GM21526 (cell line): ENCODE data around the gene TRIM31.

Experiments used
- ATAC-seq: cut with Tn5 transposase; IDR thresholded peaks from one replicate; pipeline ENCODE4 v1.9.1; 2021; ENCODE audit warnings: moderate library complexity; ENCODE audit not compliant: unreplicated experiment, low FRiP score

The TRIM31 gene

DNA sequence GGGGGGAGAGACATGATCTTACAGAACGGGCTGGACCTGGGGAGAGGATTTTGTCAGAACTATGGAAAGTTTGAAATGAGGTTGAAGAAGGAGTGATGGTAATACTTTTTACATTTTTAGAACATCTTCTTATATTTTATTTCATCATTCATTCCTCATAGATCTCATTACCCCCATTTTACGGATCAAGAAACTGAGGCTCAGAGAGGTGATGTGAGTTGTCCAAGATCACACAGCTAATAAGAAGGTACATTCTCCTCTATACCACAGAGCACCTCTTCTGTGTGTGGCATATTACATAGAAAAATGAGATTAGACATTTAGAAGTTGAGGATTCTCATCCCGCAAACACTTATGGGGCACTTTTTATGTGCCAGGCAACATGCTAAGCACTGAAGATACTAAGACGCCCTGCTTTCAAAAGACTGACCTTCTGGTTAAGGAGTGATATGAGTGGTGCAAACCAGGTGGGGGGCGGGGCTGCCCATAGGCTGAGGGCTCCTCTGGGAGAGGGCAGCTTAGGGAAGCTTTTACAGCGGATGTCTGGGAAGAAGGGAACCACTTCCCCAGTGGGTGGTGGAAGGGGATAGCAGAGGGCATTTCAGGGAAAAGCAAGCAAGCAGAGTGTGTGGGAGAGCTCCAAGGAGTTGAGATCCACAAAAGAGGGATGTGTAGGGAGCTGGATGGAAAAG, 19.9 kb downstream of the TRIM31 start:
- ATAC-seq = no peak

DNA sequence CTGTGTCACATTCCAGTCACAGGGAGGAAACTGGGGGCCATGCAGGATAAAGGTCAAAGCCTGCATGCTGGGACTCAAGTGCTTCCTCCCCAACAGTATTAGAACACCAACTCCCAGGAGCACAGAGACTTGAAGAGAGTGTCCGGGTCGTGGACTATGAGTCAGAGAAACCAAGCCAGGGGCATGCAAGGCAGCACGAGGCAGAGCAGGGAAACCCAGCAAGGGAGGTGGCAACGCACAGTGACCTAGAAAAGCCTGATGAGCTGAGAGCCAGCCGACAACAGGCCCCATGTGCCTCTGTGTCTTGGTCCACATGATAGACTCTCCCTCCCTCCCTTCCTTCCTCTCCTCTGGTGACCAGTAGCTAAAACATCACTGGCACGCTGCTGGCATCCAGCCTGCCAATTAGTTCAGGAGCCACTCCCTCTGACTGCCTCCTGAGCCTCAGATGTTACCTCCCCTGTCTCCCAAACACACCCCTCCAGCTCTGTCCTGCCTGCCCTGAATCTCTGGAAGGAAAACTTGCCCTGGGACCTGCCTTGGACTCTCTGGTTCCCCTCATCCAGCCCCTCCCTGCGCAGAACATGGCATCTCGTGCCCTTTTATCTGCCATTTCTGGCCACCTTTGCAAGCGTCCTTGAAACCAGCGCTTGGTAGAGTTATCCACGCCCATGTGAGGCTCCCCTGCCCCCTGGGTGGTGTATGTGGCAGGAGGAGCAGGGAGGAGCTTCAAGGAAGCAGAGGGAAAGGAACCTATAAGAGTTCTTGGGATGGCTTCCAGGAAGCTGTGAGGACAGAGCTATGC, 21.1 kb downstream of the TRIM31 start:
- no peak for ATAC-seq

DNA sequence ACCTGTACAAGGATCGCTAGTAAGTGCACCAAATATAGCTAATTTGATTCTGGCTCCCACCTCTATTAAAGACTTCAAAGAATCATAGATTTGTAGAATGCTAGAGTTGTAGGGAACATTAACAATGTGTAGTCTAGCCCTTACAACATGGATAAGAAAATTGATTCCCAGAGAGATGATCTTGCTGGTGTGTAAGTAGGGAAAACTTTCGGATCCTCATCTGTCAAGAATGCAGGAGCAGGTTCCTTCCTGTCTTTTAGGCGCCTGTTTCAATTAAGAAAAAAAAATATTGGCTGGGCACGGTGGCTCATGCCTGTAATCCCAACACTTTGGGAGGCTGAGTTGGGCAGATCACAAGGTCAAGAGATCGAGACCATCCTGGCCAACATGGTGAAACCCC, 25.0 kb downstream of the TRIM31 start:
- ATAC-seq = no peak

DNA sequence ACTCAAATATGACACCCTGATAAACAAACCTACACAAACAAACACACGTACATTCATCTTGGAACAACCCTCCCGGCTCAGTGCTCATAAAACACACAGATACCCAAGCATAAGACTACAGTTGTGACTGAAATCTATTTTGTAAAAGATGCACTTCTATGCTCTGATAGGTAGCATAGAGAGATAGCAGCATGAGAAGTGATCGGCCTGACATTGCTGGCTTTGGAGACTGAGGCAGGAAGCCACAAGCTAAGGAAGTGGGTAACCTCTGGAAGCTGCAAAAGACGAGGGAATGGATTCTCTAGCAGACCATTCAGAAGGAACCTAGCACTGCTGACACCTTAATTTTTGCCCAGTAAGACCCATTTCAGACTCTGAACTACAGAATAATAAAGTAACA, 35.7 kb downstream of the TRIM31 start:
- no peak for ATAC-seq

- ATAC-seq = no peak
These were observed 36.8 kb downstream of the TRIM31 start for GRCh38 chr6:30075790-30076732.

- no peak for ATAC-seq
These were observed 37.6 kb downstream of the TRIM31 start, which contains the start of gene RNF39 for GRCh38 chr6:30075094-30075789. TSS of gene RNF39 (minus strand) at chr6:30075769. CDS start at chr6:30075585, 184 bp downstream.

DNA sequence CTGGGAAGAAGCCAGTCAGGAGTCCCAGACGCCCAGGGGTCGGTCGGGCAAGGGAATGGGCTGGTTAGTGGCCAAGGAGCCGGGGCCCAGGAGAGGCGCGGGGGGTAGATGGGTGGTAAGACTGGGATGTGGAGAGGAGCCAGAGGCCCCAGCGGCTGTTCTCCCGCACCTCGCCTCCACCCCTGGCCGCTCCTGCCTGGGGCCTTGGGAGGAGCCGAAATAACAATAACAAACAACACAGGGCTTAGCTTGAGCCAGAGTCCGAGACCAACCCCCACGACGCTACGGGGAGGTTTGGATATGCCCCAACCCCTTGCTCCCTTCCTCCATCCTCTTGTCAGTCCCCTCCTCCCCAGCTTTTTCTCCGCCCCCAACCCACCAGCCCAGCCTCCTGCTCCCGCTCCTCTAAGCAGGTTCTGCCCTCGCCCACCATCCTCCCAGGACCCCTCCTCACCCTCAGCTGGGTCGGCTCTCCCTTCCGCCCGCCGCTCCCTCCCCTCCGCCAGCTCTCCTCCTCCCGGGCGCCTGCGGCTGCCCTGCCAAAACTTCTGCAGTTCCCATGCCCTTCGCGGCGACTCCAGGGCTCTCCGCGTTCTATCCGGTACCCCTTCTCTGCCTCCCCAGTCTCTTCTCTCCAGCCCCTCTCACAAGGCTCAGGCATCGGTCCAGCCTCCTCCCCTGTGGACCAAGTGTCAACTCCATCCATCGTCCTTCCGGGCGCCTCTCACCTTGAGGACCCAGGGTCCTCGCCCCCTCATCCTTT, 38.4 kb downstream of the TRIM31 start:
- ATAC-seq = no peak

DNA sequence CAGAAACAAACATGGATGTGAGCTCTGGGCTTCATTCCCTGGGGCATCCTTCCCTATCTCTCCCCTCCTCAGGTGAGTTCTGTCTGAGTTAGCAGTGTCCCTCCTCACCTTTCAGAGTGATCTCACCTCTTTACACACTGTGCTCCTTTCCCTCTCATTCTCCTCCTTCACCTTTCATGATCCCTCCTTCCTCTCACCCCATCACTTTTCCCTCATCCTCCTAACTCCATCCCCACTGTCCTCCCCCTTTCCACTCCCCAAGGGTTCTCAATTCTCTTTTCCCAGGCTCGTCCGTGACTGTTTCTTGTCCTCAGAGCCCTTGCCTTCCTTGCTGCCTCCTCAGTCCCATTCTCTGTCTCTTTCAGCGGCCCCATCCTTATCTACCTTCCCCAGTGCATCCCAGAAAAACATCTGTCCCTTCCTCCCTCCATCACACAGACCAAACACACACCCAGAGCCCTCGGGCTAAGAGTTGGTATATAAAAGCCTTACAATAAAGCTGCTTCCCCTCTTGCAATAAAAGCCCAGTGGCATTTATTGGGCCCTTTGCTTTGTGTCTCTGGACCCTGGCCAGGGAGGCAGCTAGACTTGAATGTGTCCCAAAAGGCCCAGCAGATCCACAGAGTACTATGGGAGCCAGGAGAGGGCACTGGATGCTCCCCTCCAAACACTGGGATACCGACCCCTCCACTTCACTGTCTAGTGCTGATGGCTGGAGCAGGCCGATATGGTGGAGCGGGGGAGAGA, 39.2 kb downstream of the TRIM31 start:
- ATAC-seq = no peak

GRCh38 chr6:30071858-30072257, 41.0 kb downstream of the TRIM31 start:
- ATAC-seq = no peak

DNA sequence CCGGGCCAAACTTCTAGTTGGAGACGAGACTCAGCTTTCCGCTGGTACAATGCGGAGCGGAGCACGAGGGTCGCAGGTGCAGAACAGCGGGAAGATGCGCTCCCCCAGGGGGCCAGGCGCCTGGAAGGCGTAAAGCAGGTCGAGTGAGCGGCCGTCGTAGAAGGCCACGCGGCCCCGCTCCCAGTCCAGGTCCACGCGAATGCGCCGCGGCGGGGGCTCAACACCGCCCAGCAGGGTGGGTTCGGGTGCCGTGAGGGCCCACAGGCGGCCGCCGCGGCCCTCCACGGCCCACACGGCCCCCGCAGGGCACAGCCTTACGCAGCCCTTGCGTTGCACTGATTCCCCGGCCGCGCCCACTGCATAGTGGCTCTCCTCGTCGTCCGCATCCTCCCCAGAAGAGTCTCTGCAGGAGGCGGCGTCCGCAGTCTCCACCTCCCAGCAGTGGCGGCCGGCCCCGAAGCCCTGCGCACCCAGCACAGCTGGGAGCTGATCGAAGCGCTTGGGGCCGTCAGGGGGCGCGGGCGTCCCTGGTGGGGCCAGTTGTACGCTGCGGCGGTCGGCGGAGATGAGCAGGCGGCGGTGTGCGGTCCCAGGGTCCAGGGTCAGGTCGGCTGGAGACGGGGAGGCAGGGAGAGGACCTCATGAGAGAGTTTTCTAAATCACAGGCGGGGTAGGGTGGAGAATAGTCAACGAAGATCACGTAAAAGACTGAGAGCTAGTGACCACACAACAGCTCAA, 41.6 kb downstream of the TRIM31 start:
- ATAC-seq = no peak

DNA sequence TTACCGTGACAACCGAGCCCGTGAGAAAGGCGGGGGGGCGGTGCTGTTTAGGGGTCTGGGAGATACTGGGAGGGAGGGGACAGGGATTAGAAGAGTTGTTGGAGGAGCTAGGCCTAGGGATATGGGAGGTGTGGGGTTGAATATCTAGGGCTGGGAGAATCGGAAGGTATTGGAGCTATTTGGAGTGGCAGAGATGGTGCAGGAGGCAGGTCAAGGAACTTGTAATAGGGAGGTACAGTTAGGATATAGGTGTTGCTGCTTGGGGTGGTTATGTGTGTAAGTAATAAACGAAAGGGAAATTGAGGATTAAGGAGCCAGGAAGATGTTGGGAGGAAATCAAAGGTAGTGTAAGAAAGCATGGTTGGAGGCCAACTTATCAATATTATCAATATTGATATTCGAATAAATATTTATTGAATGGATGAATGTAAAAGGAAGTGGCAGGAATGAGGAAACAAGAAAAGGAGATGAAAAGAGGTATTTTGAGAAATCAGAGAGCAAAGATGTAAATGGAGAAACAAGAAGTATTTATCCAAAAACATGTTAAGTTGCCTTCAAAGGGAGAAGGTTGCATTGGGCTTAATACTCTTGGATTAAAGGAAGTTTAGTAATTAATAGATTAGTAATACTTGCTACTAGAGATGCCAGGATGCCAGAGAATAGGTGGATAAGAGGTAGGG, 45.3 kb downstream of the TRIM31 start:
- ATAC-seq = no peak

DNA sequence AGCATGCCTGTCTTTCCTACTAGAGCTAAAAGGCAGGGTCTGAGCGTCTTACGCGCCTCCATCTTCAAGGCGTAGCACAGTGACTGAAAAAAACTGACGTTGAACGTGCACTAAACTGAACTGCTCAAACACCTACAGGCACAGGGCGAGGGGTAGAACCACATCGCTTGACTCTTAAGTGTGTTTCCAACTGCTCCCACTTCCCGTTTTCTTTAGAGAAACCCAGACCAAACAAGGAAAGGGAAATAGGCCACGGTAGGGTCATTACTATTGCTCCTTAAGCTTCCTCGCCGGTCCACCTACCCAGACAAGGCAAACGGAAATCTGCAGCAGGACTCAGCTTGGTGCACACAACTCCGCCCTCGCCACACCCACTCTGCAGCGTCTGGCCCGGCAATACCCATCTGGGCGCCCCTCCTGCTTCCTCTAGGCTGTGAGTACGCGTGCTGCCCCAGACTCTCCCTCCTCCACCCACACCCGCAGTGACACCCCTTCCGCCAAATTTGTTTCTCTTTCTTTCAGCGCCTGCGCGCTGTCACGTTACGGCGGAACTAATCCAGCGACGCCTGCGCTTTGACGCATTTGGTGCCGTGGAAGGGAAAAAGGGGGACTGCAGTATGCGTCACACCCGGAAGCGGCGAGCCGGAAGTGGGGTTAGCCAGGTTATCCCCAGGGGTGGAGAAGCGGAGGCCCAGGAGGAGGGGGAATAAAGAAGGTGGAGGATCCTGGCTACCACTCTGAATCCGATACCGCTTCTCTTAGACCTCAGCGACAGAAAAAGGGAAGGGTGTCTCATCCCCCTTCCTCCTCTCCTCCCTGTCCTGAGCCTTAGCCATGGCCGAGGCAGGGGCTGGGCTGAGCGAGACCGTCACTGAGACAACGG, 46.1 kb downstream of the TRIM31 start, which contains the start of gene PPP1R11:
Gene PPP1R11 (plus strand): TSS at position 622 of the 883 bp plus-strand sequence. CDS start 213 bp downstream, at position 835.
- peak; percentile 89 for ATAC-seq

GRCh38 chr6:30066082-30066481, 46.8 kb downstream of the TRIM31 start:
- ATAC-seq = no peak

DNA sequence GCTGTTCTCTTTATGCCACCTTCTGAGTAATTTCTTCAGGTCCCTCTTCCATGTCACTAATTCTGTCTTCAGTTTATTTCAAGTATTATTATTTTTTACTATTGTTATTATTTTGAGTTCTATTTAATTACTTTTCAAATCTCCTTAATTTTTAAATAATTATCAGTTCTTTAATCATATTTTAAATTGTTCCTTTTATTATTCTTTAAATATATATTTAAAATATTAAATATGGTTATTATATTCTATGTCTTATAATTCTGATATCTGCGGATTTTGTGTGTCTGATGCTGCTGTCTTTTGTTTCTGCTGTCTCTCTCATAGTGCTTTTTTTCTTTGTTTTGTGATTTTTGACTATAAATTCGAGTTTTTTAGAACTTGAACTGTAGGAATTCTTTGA, 49.6 kb downstream of the TRIM31 start:
- no peak for ATAC-seq

DNA sequence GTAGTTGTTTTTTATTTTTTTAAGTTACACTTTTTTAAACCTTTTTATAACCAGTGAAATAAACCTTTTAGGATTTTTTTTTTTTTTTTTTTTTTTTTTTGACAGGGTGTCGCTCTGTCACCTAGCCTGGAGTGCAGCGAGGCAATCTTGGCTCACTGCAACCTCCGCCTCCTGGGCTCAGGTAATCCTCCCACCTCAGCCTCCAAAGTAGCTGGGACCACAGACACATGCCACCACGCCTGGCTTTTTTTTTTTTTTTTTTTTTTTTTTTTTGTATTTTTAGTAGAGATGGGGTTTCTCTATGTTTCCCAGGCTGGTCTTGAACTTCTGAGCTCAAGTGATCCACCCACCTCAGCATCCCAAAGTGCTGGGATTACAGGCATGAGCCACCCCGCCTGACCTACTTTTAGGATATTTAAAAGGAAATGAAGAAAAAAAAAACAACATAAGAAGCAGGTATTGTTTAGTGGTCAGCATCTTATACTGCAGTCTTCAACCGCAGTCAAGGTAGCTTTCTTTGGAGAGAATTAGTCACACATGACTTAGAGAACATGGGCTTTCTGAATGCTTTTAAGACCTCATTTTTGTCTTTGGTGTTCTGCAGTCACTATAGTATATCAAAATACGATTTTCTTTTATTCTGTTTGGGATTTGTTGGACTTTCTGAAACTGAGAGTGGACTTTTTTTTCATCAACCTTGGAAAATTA, 50.3 kb downstream of the TRIM31 start:
- no peak for ATAC-seq
